DND-41 (cell line): Measurements from ENCODE around the gene GPR12.

Source experiments
- ATAC-seq: fragments of 200-7000 bp; cut with Tn5 transposase; 3 replicates; pipeline ENCODE4 v1.9.1; 2021; ENCODE audit warnings: low read depth; ENCODE audit not compliant: insufficient read depth
- DNase-seq: peaks from one replicate; pipeline ENCODE4 v3.0.0-alpha.2; 2020
- H2AFZ ChIP-seq: 2 replicates; pipeline ENCODE4 v1.6.0; 2012; ENCODE audit warnings: low read depth, low read length
- H3K27ac ChIP-seq: 2 replicates; pipeline ENCODE4 v1.5.1; 2012; ENCODE audit warnings: low read length, inconsistent platforms
- H3K27me3 ChIP-seq: fragments of 200-600 bp; sonication (generic); 2 replicates; pipeline ENCODE4 v1.6.0; 2012; ENCODE audit warnings: low read length, mild to moderate bottlenecking, inconsistent platforms; ENCODE audit not compliant: insufficient read depth, poor library complexity
- H3K36me3 ChIP-seq: 2 replicates; pipeline ENCODE4 v1.5.1; 2012; ENCODE audit warnings: low read length, inconsistent platforms; ENCODE audit not compliant: insufficient read depth
- H3K4me1 ChIP-seq: 2 replicates; pipeline ENCODE4 v1.5.1; 2012; ENCODE audit warnings: mild to moderate bottlenecking, low read length; ENCODE audit not compliant: insufficient read depth
- H3K4me2 ChIP-seq: 2 replicates; pipeline ENCODE4 v1.6.0; 2012; ENCODE audit warnings: mild to moderate bottlenecking, moderate library complexity, low read length, inconsistent platforms; ENCODE audit not compliant: insufficient read depth
- H3K4me3 ChIP-seq, 2 experiments: fragments of 200-600 bp in 1 of 2; shearing (Covaris generic) in 1 of 2; 2 replicates each; pipeline ENCODE4 v1.5.1; 2012 to 2016; ENCODE audit warnings: inconsistent platforms in 2 of 2, low read length in 2 of 2, mild to moderate bottlenecking in 2 of 2, low read depth in 1 of 2, moderate library complexity in 1 of 2
- H3K79me2 ChIP-seq: 2 replicates; pipeline ENCODE4 v1.6.0; 2012; ENCODE audit warnings: low read length, inconsistent platforms; ENCODE audit not compliant: insufficient read depth
- H3K9ac ChIP-seq: 2 replicates; pipeline ENCODE4 v1.6.0; 2012; ENCODE audit warnings: low read depth, mild to moderate bottlenecking, inconsistent platforms, low read length, moderate library complexity
- H3K9me3 ChIP-seq: 2 replicates; pipeline ENCODE4 v1.5.1; 2012; ENCODE audit warnings: low read length, moderate library complexity, mild to moderate bottlenecking, inconsistent platforms; ENCODE audit not compliant: insufficient read depth, severe bottlenecking
- H4K20me1 ChIP-seq: 2 replicates; pipeline ENCODE4 v1.6.0; 2012; ENCODE audit warnings: low read length; ENCODE audit not compliant: insufficient read depth
- EZH2 ChIP-seq: IDR thresholded peaks from 3 replicates; pipeline ENCODE4 v1.6.1; 2012; ENCODE audit warnings: borderline replicate concordance, low read depth, mild to moderate bottlenecking, moderate library complexity, low read length, inconsistent platforms; ENCODE audit not compliant: severe bottlenecking
- TF ChIP-seq, protein P1 (sequence below): IDR thresholded peaks from 2 replicates; pipeline ENCODE4 v1.5.1; 2012; ENCODE audit warnings: borderline replicate concordance, low read length, moderate library complexity, mild to moderate bottlenecking; ENCODE audit not compliant: poor library complexity, severe bottlenecking; ENCODE audit errors: extremely low read depth

GPR12 gene

GRCh38 chr13:26722321-26722720 is 38.3 kb downstream of the GPR12 start:
- DNase-seq (peak; percentile 26), ATAC-seq (no peak)
- TF ChIP-seq EZH2 = no peak
- TF ChIP-seq, protein P1, sequence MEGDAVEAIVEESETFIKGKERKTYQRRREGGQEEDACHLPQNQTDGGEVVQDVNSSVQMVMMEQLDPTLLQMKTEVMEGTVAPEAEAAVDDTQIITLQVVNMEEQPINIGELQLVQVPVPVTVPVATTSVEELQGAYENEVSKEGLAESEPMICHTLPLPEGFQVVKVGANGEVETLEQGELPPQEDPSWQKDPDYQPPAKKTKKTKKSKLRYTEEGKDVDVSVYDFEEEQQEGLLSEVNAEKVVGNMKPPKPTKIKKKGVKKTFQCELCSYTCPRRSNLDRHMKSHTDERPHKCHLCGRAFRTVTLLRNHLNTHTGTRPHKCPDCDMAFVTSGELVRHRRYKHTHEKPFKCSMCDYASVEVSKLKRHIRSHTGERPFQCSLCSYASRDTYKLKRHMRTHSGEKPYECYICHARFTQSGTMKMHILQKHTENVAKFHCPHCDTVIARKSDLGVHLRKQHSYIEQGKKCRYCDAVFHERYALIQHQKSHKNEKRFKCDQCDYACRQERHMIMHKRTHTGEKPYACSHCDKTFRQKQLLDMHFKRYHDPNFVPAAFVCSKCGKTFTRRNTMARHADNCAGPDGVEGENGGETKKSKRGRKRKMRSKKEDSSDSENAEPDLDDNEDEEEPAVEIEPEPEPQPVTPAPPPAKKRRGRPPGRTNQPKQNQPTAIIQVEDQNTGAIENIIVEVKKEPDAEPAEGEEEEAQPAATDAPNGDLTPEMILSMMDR = no peak
- peak overlapping the region; percentile 91 for H2AFZ ChIP-seq
- H3K4me3 ChIP-seq = peak overlapping the region in 1 of 2 experiments; percentile 56; a peak in 3 of 4 replicates
- peaks cover 41% of the 10 kb centered on the region for H3K4me1 ChIP-seq
- no peaks in the 10 kb centered on the region for H4K20me1 ChIP-seq
- H3K79me2 ChIP-seq = no peaks in the 10 kb centered on the region
- no peaks in the 10 kb centered on the region for H3K36me3 ChIP-seq
- peak overlapping the region; percentile 96 for H3K27ac ChIP-seq
- H3K4me2 ChIP-seq = peak overlapping the region; percentile 83
- H3K9ac ChIP-seq = peak overlapping the region; percentile 65
- H3K9me3 ChIP-seq = no peaks in the 10 kb centered on the region
- no peaks in the 10 kb centered on the region for H3K27me3 ChIP-seq

- peak; percentile 91 for ATAC-seq
- H2AFZ ChIP-seq = peak overlapping the region; percentile 91
- TF ChIP-seq, protein P1 = peak; percentile 35
- no peak for TF ChIP-seq EZH2
- peaks cover 41% of the 10 kb centered on the region for H3K4me1 ChIP-seq
- H3K27ac ChIP-seq = peak overlapping the region; percentile 96
- H3K36me3 ChIP-seq = no peaks in the 10 kb centered on the region
- H3K9me3 ChIP-seq = no peaks in the 10 kb centered on the region
- DNase-seq = peak; percentile 90
- no peaks in the 10 kb centered on the region for H3K27me3 ChIP-seq
- H3K79me2 ChIP-seq = no peaks in the 10 kb centered on the region
- H3K4me2 ChIP-seq = peak overlapping the region; percentile 83
- H4K20me1 ChIP-seq = no peaks in the 10 kb centered on the region
- H3K4me3 ChIP-seq = peak overlapping the region; percentile 10 to 56; a peak in 3 of 4 replicates
- H3K9ac ChIP-seq = peak overlapping the region; percentile 65
Observed at GRCh38 chr13:26721251-26722121, 39.1 kb downstream of the GPR12 start.

- Histone ChIP-seq H3K9me3 (no peaks in the 10 kb centered on the region), H4K20me1 (no peaks in the 10 kb centered on the region), H3K4me3 (no peak overlapping the region), H3K4me2 (no peak overlapping the region), H3K27ac (peak overlapping the region; percentile 22), H3K9ac (no peak overlapping the region), H2AFZ (no peak overlapping the region), H3K79me2 (no peaks in the 10 kb centered on the region), H3K36me3 (no peaks in the 10 kb centered on the region), H3K27me3 (no peaks in the 10 kb centered on the region), H3K4me1 (peaks cover 41% of the 10 kb centered on the region)
- TF ChIP-seq, protein P1 = peak; percentile 54
- TF ChIP-seq EZH2 = no peak
- DNase-seq = peak; percentile 35
- no peak for ATAC-seq
Observed at GRCh38 chr13:26719356-26719945, 41.1 kb downstream of the GPR12 start.
